Natural killer cell (primary cell): ENCODE results near the gene FAT3. TPM values are rescaled to one million over a fixed set of nuclear protein-coding genes. Genes with fewer than 3 reads are reported as not detected.

Source experiments
- ATAC-seq, 3 donors: fragments of 150-1000 bp in 2 of 3; fragments of 200-7000 bp in 1 of 3; cut with Tn5 transposase; 1 replicate in 1 of 3; 2 replicates in 2 of 3; pipeline ENCODE4 v1.10.0; 2021; ENCODE audit warnings: mild to moderate bottlenecking in 2 of 3, moderate library complexity in 2 of 3
- DNase-seq, 2 donors: peaks; one replicate each; pipeline versions ENCODE4 v3.0.0 to v3.0.0-alpha.2; 2013 to 2021; ENCODE audit warnings: mixed read lengths in 1 of 2
- H3K27ac ChIP-seq: one replicate; pipeline ENCODE4 v1.5.1; 2013; ENCODE audit warnings: mild to moderate bottlenecking, low read length
- H3K27me3 ChIP-seq: one replicate; pipeline ENCODE4 v1.6.1; 2013; ENCODE audit warnings: low read length; ENCODE audit not compliant: control insufficient read depth, insufficient read depth
- H3K36me3 ChIP-seq: one replicate; pipeline ENCODE4 v1.6.1; 2013; ENCODE audit warnings: low read length; ENCODE audit not compliant: control insufficient read depth, insufficient read depth
- H3K4me1 ChIP-seq: one replicate; pipeline ENCODE4 v1.6.1; 2013; ENCODE audit warnings: low read length; ENCODE audit not compliant: control insufficient read depth, insufficient read depth
- H3K4me3 ChIP-seq: one replicate; pipeline ENCODE4 v1.5.1; 2013; ENCODE audit warnings: low read length
- H3K9me3 ChIP-seq: one replicate; pipeline ENCODE4 v1.6.1; 2013; ENCODE audit warnings: low read length; ENCODE audit not compliant: control insufficient read depth, insufficient read depth
- H3K27ac Mint-ChIP-seq, 2 donors: one replicate each; pipeline ENCODE4 v1.8.0; 2022; ENCODE audit warnings: mild to moderate bottlenecking in 2 of 2, mixed read lengths in 2 of 2, moderate library complexity in 1 of 2
- H3K27me3 Mint-ChIP-seq, 2 donors: one replicate each; pipeline ENCODE4 v1.8.0; 2022; ENCODE audit warnings: low read depth in 2 of 2, mixed read lengths in 2 of 2
- H3K36me3 Mint-ChIP-seq: one replicate; pipeline ENCODE4 v1.8.0; 2022; ENCODE audit warnings: mixed read lengths
- H3K4me1 Mint-ChIP-seq, 2 donors: one replicate each; pipeline ENCODE4 v1.8.0; 2022; ENCODE audit warnings: mixed read lengths in 2 of 2
- H3K4me3 Mint-ChIP-seq: one replicate; pipeline ENCODE4 v1.8.0; 2022; ENCODE audit warnings: mild to moderate bottlenecking, moderate library complexity, mixed read lengths
- H3K9me3 Mint-ChIP-seq, 2 donors: one replicate each; pipeline ENCODE4 v1.8.0; 2022; ENCODE audit warnings: mixed read lengths in 2 of 2
- WGBS: methylation state at CpG from one replicate; pipeline ENCODE4 v1.1.7; 2013; ENCODE audit warnings: missing lambda C conversion rate; ENCODE audit not compliant: insufficient coverage; 5-methylcytosine and 5-hydroxymethylcytosine counted together
- intact Hi-C: fragments of 100-400 bp; cut with micrococcal nuclease; formaldehyde crosslinking; loops from one replicate; pipeline ENCODE4 v1.14.2; 2022
- total RNA-seq, 4 donors: library from RNA; stranded (reverse); fragments of 120-200 nt in 1 of 4; gene quantifications; one replicate each; pipeline versions ENCODE4 v1.2.3 to v1.2.4, GENCODE V29; 2013 to 2022
- TF ChIP-seq, protein P1 (sequence below): fragments of 200-600 bp; IDR thresholded peaks from one replicate; pipeline ENCODE4 v1.8.0; 2022; ENCODE audit warnings: antibody characterized with exemption

The FAT3 gene
- total RNA-seq, 3 donors from 2014 or later (not counting 1 experiment from before 2014, with no cell fraction given): not detected

DNA sequence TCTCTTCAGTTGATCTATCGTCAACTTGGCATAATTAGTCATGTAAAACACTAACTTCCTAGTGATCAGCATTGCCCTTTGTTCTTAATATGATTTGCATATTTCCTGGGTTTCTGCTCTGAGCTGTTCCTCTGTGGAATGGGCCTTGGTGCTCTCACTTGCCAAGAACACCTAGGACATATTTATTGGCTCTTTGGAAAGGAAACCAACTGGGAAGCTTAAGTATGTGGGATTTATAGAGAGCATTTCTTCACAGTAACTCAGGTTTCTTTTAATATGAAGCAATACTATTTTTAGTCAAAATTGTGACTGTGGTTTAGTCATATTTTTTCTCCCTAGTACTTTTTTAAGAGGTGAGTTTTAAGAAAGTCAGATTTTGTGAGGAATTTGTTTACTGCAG, 28.8 kb downstream of the FAT3 start:
- H3K4me1 ChIP-seq: no peaks in the 10 kb centered on the region
- no peaks in the 10 kb centered on the region for H3K9me3 ChIP-seq
- DNase-seq (no peak), ATAC-seq (no peak)
- no peak overlapping the region for H3K27ac ChIP-seq
- no peaks in the 10 kb centered on the region for H3K4me1 Mint-ChIP-seq
- no peaks in the 10 kb centered on the region for H3K27me3 ChIP-seq
- WGBS: 69% methylated on average over 1 of the region's 1 CpG
- H3K9me3 Mint-ChIP-seq: peaks cover 4 to 6% of the 10 kb centered on the region in 2 donors
- TF ChIP-seq, protein P1, sequence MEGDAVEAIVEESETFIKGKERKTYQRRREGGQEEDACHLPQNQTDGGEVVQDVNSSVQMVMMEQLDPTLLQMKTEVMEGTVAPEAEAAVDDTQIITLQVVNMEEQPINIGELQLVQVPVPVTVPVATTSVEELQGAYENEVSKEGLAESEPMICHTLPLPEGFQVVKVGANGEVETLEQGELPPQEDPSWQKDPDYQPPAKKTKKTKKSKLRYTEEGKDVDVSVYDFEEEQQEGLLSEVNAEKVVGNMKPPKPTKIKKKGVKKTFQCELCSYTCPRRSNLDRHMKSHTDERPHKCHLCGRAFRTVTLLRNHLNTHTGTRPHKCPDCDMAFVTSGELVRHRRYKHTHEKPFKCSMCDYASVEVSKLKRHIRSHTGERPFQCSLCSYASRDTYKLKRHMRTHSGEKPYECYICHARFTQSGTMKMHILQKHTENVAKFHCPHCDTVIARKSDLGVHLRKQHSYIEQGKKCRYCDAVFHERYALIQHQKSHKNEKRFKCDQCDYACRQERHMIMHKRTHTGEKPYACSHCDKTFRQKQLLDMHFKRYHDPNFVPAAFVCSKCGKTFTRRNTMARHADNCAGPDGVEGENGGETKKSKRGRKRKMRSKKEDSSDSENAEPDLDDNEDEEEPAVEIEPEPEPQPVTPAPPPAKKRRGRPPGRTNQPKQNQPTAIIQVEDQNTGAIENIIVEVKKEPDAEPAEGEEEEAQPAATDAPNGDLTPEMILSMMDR: no peak
- no peak overlapping the region for H3K27ac Mint-ChIP-seq
- H3K4me3 ChIP-seq: no peak overlapping the region
- no peaks in the 10 kb centered on the region for H3K27me3 Mint-ChIP-seq
- H3K36me3 ChIP-seq: no peaks in the 10 kb centered on the region
- intact Hi-C loops: no loop called here
- H3K4me3 Mint-ChIP-seq: no peak overlapping the region
- H3K36me3 Mint-ChIP-seq: no peaks in the 10 kb centered on the region

DNA sequence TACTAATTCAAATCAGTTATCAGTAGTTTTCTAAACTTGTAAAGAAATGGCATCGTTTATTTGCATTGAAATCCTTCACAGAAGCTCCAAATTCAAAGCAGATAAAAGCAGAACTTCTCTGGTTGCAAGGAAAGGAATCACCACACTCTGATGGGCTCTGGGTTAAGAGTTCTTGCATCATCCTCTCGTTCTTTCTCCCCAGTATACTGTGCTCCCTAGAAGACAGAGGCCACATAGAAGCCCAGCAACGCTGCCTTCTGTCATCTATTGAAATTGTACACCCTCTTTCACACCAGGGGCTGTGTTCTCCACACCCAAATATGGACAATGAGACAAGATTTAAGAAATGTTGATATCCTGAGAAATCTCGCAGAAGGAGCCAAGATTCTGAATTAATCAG, 29.3 kb downstream of the FAT3 start:
- TF ChIP-seq, protein P1: no peak
- H3K9me3 Mint-ChIP-seq: peaks cover 7 to 10% of the 10 kb centered on the region in 2 donors
- no peaks in the 10 kb centered on the region for H3K9me3 ChIP-seq
- H3K27ac ChIP-seq: no peak overlapping the region
- intact Hi-C loops: no loop called here
- whole genome bisulfite sequencing: 61% methylated on average over 3 of the region's 4 CpGs
- no peaks in the 10 kb centered on the region for H3K36me3 Mint-ChIP-seq
- no peaks in the 10 kb centered on the region for H3K27me3 ChIP-seq
- no peaks in the 10 kb centered on the region for H3K4me1 ChIP-seq
- H3K36me3 ChIP-seq: no peaks in the 10 kb centered on the region
- no peaks in the 10 kb centered on the region for H3K4me1 Mint-ChIP-seq
- no peaks in the 10 kb centered on the region for H3K27me3 Mint-ChIP-seq
- no peak for DNase-seq
- H3K4me3 ChIP-seq: no peak overlapping the region
- no peak for ATAC-seq
- no peak overlapping the region for H3K4me3 Mint-ChIP-seq
- no peak overlapping the region for H3K27ac Mint-ChIP-seq

DNA sequence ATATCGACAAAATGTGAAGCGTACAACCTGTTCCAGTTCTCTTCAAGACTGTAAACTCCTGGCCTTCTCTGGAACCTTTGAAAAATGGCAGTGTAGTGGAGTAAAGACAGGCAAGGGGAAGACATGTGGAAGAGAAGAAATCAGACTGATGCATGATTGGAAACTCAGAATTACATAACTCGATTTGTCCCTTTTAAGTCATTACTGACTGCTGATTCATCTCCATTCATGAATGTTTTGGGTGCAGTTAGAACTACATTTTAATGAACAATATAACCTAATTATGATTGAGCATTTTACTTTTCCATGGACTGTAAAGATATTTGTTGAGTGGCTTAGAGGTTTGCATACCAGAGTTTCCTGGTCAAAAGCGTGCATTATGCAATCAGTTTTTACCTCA, 32.9 kb downstream of the FAT3 start:
- no peaks in the 10 kb centered on the region for H3K36me3 Mint-ChIP-seq

DNA sequence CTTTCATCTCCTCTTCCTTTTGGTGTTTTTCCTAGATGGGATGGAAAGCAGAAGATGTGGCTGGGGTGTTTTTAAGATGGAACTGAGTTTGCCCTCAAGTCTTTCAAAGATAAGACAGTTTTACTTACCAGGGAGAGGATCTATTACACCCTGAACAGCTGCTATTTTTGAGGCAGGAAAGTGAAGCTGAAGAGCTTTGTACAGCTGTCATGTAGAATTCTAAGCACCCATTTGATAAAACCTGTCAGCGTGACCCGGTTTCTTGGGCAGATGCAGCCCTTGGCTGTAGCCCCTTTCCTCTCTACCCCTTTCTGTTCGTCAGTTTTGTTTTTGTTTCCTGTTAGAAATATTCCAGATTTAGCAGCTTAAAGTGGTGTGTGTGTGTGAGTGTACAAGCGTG, 35.2 kb downstream of the FAT3 start:
- Histone ChIP-seq H3K27ac (no peak overlapping the region), H3K4me1 (no peaks in the 10 kb centered on the region), H3K4me3 (no peak overlapping the region), H3K9me3 (no peaks in the 10 kb centered on the region), H3K27me3 (no peaks in the 10 kb centered on the region), H3K36me3 (no peaks in the 10 kb centered on the region)
- Mint-ChIP-seq H3K36me3 (no peaks in the 10 kb centered on the region), H3K27ac (no peak overlapping the region), H3K9me3 (peaks cover 7 to 8% of the 10 kb centered on the region in 2 donors), H3K4me3 (no peak overlapping the region), H3K27me3 (no peaks in the 10 kb centered on the region), H3K4me1 (no peaks in the 10 kb centered on the region)
- DNase-seq: no peak
- intact Hi-C loops: no loop called here
- 38% methylated on average over 3 of the region's 4 CpGs for WGBS
- no peak for ATAC-seq
- TF ChIP-seq, protein P1: no peak

More for the DNA sequence above, 32.9 kb downstream of the FAT3 start:
- H3K4me3 ChIP-seq: no peak overlapping the region
- H3K27me3 ChIP-seq: no peaks in the 10 kb centered on the region
- Mint-ChIP-seq H3K27me3 (no peaks in the 10 kb centered on the region), H3K27ac (no peak overlapping the region), H3K4me1 (no peaks in the 10 kb centered on the region), H3K9me3 (peaks cover 7 to 10% of the 10 kb centered on the region in 2 donors), H3K4me3 (no peak overlapping the region)
- no peak overlapping the region for H3K27ac ChIP-seq
- H3K36me3 ChIP-seq: no peaks in the 10 kb centered on the region
- intact Hi-C loops: no loop called here
- TF ChIP-seq, protein P1: no peak
- H3K9me3 ChIP-seq: no peaks in the 10 kb centered on the region
- no peaks in the 10 kb centered on the region for H3K4me1 ChIP-seq
- 89% methylated on average over 3 of the region's 4 CpGs for WGBS
- DNase-seq: no peak
- ATAC-seq: no peak
